A673 (cell line): ENCODE results near the gene STX3.

ENCODE experiments used
- CTCF ChIP-seq: fragments of 300-800, 200-600 bp; sonication (generic); conservative IDR thresholded peaks from 2 replicates; pipeline ENCODE4 v1.5.1; 2017; ENCODE audit warnings: low read depth, mild to moderate bottlenecking, antibody characterized with exemption, low read length, moderate library complexity, mixed read lengths
- EZH2 ChIP-seq: fragments of 200-600 bp; sonication (generic); IDR thresholded peaks from 2 replicates; pipeline ENCODE4 v1.6.1; 2017; ENCODE audit warnings: borderline replicate concordance, low read depth, mild to moderate bottlenecking, mixed read lengths, antibody characterized with exemption, low read length; ENCODE audit not compliant: poor library complexity, severe bottlenecking

DNA sequence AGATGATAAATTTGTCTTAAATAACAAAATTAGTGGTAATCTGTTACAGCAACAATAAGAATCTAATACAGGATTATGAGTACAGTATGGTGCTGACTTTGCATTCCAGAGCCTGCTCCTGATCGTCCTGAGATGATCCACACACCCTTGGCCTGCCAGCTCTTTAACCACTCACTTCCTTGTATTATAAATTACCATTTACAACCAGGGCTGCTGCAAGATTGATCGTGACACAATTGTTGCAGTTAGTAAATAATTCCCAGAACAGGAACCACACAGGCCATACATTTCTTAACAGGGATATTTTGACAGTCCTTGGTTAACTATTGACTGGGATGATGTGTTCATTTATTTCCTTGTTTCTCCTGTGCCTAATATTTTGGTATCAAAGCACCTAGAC lies 94.0 kb downstream of the STX3 start:
- TF ChIP-seq CTCF, result no peak
- no peak for TF ChIP-seq EZH2
